Measurements from ENCODE around the gene CDC42EP3.
A peak's percentile ranks its signal among the peaks of the same experiment; 100 is the strongest.

CDC42EP3 gene

GRCh38 chr2:37676274-37676673 is 4.8 kb upstream of the CDC42EP3 start:
- H3K4me3 ChIP-seq (ENCODE audit: low read depth, low read length) = no peak overlapping the region
- DNase-seq (ENCODE audit: low read depth) = no peak
- TF ChIP-seq, protein P1, sequence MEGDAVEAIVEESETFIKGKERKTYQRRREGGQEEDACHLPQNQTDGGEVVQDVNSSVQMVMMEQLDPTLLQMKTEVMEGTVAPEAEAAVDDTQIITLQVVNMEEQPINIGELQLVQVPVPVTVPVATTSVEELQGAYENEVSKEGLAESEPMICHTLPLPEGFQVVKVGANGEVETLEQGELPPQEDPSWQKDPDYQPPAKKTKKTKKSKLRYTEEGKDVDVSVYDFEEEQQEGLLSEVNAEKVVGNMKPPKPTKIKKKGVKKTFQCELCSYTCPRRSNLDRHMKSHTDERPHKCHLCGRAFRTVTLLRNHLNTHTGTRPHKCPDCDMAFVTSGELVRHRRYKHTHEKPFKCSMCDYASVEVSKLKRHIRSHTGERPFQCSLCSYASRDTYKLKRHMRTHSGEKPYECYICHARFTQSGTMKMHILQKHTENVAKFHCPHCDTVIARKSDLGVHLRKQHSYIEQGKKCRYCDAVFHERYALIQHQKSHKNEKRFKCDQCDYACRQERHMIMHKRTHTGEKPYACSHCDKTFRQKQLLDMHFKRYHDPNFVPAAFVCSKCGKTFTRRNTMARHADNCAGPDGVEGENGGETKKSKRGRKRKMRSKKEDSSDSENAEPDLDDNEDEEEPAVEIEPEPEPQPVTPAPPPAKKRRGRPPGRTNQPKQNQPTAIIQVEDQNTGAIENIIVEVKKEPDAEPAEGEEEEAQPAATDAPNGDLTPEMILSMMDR (IDR thresholded peaks at IDR 0.05; ENCODE audit: insufficient read depth, low read depth, low read length, missing control alignments) = no peak

DNA sequence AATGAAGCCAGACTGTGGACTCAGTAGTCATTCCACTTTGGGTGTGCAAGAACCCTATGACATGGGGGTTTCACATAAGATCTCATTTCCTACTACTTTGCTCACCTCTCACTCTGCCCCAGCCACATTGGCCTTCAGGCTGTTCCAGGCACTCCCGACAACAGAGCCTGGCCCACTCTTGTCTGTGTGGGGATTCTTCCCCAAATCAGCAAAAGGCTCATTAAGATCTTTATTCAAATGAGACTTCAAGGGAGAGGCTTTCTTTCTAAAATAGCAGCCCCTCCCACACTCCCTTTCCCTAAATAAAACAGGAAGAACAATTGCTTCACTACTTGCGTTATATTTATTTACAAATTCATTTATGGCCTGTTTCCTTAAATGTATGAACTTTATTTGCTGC is 3.5 kb upstream of the CDC42EP3 start:
- TF ChIP-seq, protein P1 (IDR thresholded peaks at IDR 0.05; ENCODE audit: insufficient read depth, low read depth, low read length, missing control alignments) = no peak
- no peak overlapping the region for H3K4me3 ChIP-seq (ENCODE audit: low read depth, low read length)
- no peak for DNase-seq (ENCODE audit: low read depth)

DNA sequence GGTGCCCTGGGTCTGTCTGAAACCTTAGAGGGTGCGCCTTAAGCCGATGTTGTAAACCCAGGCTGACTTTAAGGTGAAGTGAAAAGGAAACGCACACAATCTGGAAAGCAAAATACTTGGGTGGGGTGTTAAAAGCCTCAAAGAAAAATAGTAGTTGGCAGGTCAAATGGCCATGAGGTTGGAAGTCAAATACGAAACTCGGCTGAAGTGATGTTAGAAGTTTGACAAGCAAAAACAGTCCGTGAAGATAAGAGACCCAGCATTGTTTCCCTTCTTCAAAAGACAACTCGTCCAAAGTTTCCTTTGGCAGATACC is 1.4 kb upstream of the CDC42EP3 start:
- DNase-seq (ENCODE audit: low read depth) = no peak
- TF ChIP-seq, protein P1 (IDR thresholded peaks at IDR 0.05; ENCODE audit: insufficient read depth, low read depth, low read length, missing control alignments) = no peak
- peak overlapping the region; percentile 88 for H3K4me3 ChIP-seq (ENCODE audit: low read depth, low read length)

- peak; percentile 93 for DNase-seq (ENCODE audit: low read depth)
- TF ChIP-seq, protein P1 (IDR thresholded peaks at IDR 0.05; ENCODE audit: insufficient read depth, low read depth, low read length, missing control alignments) = no peak
- H3K4me3 ChIP-seq (ENCODE audit: low read depth, low read length) = peak overlapping the region; percentile 88
Observed at GRCh38 chr2:37672104-37672869, 845 bp upstream of the CDC42EP3 start.

DNA sequence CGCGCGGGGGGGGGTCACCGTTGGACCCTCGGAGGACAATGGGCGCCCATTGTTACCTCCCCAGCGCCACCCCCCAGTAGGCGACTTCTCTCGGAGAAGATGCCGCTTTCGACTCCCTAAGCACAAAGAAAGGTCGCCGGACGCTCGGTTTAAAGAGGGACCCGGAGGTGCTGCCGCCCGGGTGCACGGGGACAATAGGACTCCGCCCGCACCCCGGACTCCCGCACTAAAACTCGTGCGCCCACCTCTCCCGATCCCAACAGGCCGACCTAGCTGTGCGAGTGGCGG is 318 bp upstream of the CDC42EP3 start:
- no peak for DNase-seq (ENCODE audit: low read depth)
- TF ChIP-seq, protein P1 (IDR thresholded peaks at IDR 0.05; ENCODE audit: insufficient read depth, low read depth, low read length, missing control alignments) = no peak
- H3K4me3 ChIP-seq (ENCODE audit: low read depth, low read length) = peak overlapping the region; percentile 88

- H3K4me3 ChIP-seq (ENCODE audit: low read depth, low read length) = peak overlapping the region; percentile 69
- TF ChIP-seq, protein P1 (IDR thresholded peaks at IDR 0.05; ENCODE audit: insufficient read depth, low read depth, low read length, missing control alignments) = no peak
- DNase-seq (ENCODE audit: low read depth) = no peak
Observed at GRCh38 chr2:37670378-37671008, 949 bp downstream of the CDC42EP3 start.

DNA sequence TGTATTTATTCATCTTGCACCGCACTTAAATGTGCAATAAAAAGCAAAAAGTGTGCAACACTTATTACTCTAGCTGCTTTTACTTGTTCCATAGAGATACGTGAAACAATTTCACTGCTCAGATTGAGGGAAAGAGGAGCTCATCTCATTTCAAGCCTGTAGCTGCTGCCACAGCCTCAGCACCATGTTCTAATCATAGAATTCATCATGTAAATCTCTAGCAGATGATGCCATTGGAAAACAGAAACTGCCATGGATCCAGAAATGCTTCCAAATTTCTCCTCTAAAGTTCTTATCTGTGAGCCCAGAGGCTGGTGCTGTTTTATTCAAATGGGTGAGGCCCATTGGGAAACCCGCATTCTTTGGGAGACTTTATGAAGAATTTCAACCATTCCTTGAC is 2.0 kb downstream of the CDC42EP3 start:
- H3K4me3 ChIP-seq (ENCODE audit: low read depth, low read length) = peak overlapping the region; percentile 69
- DNase-seq (ENCODE audit: low read depth) = no peak
- TF ChIP-seq, protein P1 (IDR thresholded peaks at IDR 0.05; ENCODE audit: insufficient read depth, low read depth, low read length, missing control alignments) = no peak
